A549 treated with DMSO at 1 μM for 4 hours (cell line): Measurements from ENCODE around the gene EIF2B5. TPM values are rescaled to one million over a fixed set of nuclear protein-coding genes. Genes with fewer than 3 reads are reported as not detected.

Source experiments
- total RNA-seq: library from RNA; stranded (reverse); fragments of 200-300 nt; extraction: Qiagen RNA extraction; gene quantifications from 5 replicates; pipeline ENCODE4 v1.2.3, GENCODE V29; 2022; ENCODE audit warnings: low read depth

EIF2B5 gene
- 26.5 to 31.2 TPM (median 30.9 TPM) in 5 replicates for total RNA-seq

DNA sequence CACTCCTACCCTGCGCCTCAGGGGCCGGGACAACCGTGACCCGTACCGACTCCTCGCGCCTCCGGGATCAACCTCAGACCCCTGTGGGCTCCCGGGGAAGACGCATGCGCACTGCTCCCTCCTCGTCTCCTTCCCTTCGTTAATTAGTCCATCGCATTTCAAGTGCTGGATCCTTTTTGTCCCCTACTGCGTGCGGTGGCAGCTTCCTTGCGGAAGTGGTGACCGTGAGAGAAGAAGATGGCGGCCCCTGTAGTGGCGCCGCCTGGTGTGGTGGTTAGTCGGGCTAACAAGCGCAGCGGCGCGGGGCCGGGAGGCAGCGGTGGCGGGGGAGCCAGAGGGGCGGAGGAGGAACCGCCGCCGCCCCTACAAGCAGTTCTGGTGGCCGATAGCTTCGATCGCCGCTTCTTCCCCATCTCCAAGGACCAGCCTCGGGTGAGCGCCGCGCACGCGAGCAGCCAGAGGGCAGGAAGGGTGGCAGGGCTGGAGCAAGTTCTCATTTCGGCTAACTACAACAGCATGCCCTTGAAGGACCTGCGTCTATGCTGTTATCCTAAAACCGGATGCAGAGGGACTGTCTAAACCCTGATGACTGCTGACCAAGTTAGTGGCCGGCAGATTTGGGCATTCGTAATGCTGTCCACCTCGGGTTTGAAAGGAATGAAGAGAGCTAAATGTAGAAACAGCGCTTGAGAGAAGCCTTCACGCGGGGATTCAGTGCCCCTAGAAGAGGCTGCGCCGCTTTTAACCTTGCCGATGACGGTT lies at the start of gene EIF2B5:
Gene EIF2B5, plus strand, starts transcription at position 210 of the 762 bp plus-strand sequence. Its CDS starts 28 bp downstream, at position 238.

DNA sequence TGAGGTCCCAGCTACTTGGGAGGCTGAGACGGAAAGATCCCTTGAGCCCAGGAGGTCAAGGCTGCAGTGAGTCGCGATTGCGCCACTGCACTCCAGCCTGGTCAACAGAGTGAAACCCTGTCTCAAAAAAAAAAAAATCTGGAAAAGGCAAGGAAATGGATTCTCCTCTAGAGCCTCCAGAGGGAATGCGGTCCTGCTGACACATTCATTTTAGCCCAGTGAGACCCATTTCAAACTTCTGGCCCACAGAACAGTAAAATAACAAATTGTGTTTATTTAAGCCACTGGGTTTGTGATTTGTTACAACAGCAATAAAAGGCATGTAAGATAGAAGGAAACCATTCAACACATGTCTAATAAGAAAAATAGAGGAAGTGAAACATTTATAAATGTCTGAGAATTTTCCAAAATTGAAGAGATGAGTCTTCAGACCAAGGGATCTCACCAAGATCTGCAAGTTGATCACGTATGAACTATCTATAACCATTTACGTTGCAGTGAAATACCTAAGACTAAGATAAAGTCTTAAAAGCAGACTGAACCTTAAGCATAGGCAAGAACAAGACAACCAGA lies 38.3 kb upstream of the EIF2B5 start, which contains the start of gene HTR3E:
Gene HTR3E, plus strand, starts transcription at position 254 of the 573 bp plus-strand sequence. CDS start 466 bp downstream, outside the sequence.

DNA sequence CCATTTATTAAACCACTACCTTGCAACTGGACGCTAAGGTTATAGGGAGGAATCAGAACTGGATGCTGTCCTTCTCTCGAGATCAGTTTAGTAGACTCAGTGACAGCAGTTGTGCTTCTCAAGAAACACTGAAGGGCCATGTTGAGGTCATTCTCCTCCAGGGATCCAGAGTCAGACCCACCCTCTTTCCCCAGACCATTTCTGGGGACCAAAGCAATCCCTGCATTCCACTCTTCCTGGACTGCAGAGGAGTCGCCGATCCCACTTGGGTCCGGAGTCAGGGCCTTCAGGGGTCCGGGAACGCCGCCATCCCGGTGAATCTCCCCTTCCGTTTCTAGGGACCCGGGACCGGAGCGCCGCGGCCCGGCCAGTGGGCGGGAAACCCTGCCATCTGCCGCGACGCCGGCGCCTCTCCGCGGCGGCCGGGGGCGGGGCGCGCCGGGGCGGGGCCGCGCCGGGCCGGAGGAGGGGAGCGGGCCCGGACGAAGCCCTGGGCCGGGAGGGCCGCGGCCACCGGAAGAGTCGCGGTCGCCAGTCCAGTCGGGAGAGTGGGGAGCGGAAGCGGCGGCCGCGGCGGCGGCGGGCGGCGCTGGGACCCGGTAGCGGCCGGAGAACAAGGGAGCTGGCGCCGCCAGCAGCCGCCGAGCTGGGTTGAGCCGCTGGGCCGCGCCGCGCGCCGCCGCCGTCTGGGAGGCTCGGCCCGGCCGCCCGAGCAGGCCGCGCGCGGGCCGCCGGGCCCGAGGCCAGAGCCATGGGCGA lies 19.9 kb downstream of the EIF2B5 start, which contains the start of gene DVL3:
Gene DVL3, plus strand, starts transcription at position 493 of the 759 bp plus-strand sequence. Its CDS starts 259 bp downstream, at position 752.

DNA sequence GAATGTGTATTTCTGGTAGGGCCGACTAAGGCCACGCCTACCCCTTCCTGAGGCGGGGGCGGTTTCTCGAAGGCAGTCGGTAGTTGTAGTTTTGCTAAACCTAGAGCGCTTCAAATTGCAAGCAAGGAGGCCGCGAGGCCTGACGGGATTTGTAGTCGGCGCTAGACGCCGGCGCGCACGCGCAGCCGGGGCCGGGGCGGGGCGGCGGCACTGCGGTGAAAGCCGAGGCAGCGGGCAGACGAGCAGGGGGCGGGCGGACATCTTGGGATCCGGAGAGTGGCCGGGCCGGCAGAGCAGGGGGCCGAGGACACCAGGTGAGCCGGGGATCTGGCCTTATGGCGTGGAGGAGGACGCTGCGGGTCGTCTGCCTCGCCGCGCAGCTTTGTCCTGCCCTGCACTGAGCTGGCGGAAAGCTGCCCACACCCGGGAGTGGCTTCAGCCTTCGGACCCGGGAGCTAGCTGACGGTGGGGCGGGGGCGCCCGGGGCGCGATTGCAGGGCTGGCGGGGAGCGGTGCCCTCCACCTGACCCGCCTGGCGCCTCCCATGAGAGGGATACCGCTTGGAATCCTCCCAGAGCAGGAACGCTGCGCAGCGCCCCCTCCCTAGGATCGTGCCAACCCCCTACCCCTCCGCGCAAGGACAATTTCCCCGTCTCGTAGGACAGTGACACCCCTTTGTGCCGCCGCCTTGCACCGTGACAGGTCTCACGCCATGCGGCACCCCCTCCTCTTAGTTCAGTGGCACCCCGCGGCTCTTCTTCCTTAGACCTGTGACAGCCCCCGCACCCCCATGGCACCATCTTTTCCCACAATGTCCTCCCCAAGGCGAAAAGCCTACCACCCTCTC lies 39.7 kb downstream of the EIF2B5 start, which contains the start of gene AP2M1:
Gene AP2M1, plus strand, starts transcription at position 210 of the 847 bp plus-strand sequence. CDS start 2,139 bp downstream, outside the sequence.

DNA sequence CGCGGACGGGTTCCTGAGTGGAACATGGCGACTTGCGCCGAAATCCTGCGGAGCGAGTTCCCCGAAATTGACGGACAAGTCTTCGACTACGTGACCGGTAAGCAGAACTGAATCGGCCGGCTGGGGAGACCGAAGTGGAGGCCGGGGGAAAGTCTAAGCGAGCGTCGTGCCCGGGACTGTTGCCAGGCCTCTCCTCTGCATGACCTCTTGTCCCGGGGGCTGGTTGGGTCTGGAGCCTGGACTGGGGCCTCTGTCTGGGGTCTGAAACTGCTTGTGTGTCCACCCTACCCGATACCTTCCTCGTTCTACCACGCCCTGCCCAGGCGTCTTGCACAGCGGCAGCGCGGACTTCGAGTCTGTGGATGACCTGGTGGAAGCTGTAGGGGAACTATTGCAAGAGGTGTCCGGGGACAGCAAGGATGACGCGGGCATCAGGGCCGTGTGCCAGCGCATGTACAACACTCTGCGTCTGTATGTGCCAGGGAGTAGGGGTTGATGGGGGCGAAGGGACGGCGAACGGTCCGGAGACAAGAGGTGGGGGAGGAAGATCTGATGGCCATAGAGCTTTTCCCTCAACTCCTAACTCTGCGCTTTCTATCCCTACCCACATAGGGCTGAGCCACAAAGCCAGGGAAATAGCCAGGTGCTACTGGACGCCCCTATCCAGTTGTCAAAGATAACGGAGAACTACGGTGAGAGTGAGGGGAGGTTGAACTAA lies 51.2 kb downstream of the EIF2B5 start, which contains the start of gene ABCF3:
Gene ABCF3, plus strand, starts transcription at position 16 of the 718 bp plus-strand sequence. Its CDS starts 9 bp downstream, at position 25.

Other genes starting within 250 kb of the EIF2B5 start
- gene ABCC5, start 117.5 kb upstream of the EIF2B5 start, total RNA-seq, result 8.8 to 12.9 TPM (median 11.9 TPM) in 5 replicates
- gene HTR3D, start 103.6 kb upstream of the EIF2B5 start, total RNA-seq, result not detected in 5 replicates
- gene HTR3C, start 82.3 kb upstream of the EIF2B5 start, total RNA-seq, result not detected in 5 replicates
- not detected in 5 replicates for gene HTR3E, start 38.3 kb upstream of the EIF2B5 start, total RNA-seq
- gene DVL3, start 20.0 kb downstream of the EIF2B5 start, total RNA-seq, result 18.3 to 29.0 TPM (median 24.6 TPM) in 5 replicates
- gene AP2M1, start 39.5 kb downstream of the EIF2B5 start, total RNA-seq, result 296 to 327 TPM (median 312 TPM) in 5 replicates
- 32.6 to 37.7 TPM (median 33.9 TPM) in 5 replicates for gene ABCF3, start 50.8 kb downstream of the EIF2B5 start, total RNA-seq
- gene VWA5B2, start 94.2 kb downstream of the EIF2B5 start, total RNA-seq, result 0.38 to 0.56 TPM (median 0.48 TPM) in 5 replicates
- gene ALG3, start 113.6 kb downstream of the EIF2B5 start, total RNA-seq, result 63.7 to 82.1 TPM (median 70.1 TPM) in 5 replicates
- gene EEF1AKMT4, start 114.3 kb downstream of the EIF2B5 start, total RNA-seq, result 11.0 to 13.5 TPM (median 12.2 TPM) in 5 replicates
- 0.90 to 1.7 TPM (median 1.1 TPM) in 5 replicates for gene CAMK2N2, start 126.2 kb downstream of the EIF2B5 start, total RNA-seq
- not detected in 5 replicates for gene ECE2, start 140.7 kb downstream of the EIF2B5 start, total RNA-seq
- gene PSMD2, start 163.9 kb downstream of the EIF2B5 start, total RNA-seq, result 315 to 419 TPM (median 334 TPM) in 5 replicates
- gene EIF4G1, start 179.2 kb downstream of the EIF2B5 start, total RNA-seq, result 252 to 292 TPM (median 278 TPM) in 5 replicates
- gene FAM131A, start 202.2 kb downstream of the EIF2B5 start, total RNA-seq, result 8.9 to 10.6 TPM (median 10.4 TPM) in 5 replicates
- 4.7 to 5.4 TPM (median 5.2 TPM) in 5 replicates for gene CLCN2, start 226.2 kb downstream of the EIF2B5 start, total RNA-seq
- 73.1 to 83.9 TPM (median 75.8 TPM) in 5 replicates for gene POLR2H, start 226.4 kb downstream of the EIF2B5 start, total RNA-seq
- gene THPO, start 242.8 kb downstream of the EIF2B5 start, total RNA-seq, result not detected in 5 replicates
- gene CHRD, start 244.7 kb downstream of the EIF2B5 start, total RNA-seq, result 0.10 to 0.17 TPM (median 0.16 TPM) in 5 replicates